Endothelial cell of umbilical vein (primary cell): Measurements from ENCODE around the gene MYLIP. TPM values are rescaled to one million over a fixed set of nuclear protein-coding genes. Genes with fewer than 3 reads are reported as not detected.

ENCODE experiments used
- BruUV-seq: library from RNA; stranded (reverse); fragments of 400-500 nt; replicated peaks from 2 replicates; lab custom pipeline; 2021; lab: Mats Ljungman, UMichigan
- CTCF ChIA-PET: fragments of 300-600, 350-600 bp; sonication (Branson Sonifier 250); formaldehyde crosslinking; loops from one replicate; lab custom pipeline; 2021; ENCODE audit warnings: antibody characterized with exemption, inconsistent platforms; lab: Charles Lee
- POLR2A ChIA-PET: fragments of 300-600, 350-600 bp; sonication (Branson Sonifier 250); formaldehyde crosslinking; loops from one replicate; lab custom pipeline; 2021; ENCODE audit warnings: antibody characterized with exemption, inconsistent platforms; lab: Charles Lee
- DNase-seq: peaks from one replicate; pipeline ENCODE4 v3.0.0-alpha.2; 2011; ENCODE audit warnings: low read depth, low spot score
- FAIRE-seq: peaks from 2 replicates; lab custom pipeline; 2011; peaks lifted over from hg19 to GRCh38; lab: Jason Lieb, UNC
- H2AFZ ChIP-seq: 2 replicates; pipeline ENCODE4 v1.6.0; 2012; ENCODE audit warnings: low read depth, low read length, control low read depth, inconsistent platforms
- H3K27ac ChIP-seq: 2 replicates; pipeline ENCODE4 v1.5.1; 2011; ENCODE audit warnings: low read depth, mild to moderate bottlenecking, control low read depth, low read length, moderate library complexity; ENCODE audit not compliant: insufficient read depth
- H3K27me3 ChIP-seq, 2 experiments: 2 replicates each; pipeline versions ENCODE4 v1.6.0 to v1.6.1; 2011; ENCODE audit warnings: low read length in 2 of 2, mixed read lengths in 1 of 2; ENCODE audit not compliant: control insufficient read depth in 2 of 2, insufficient read depth in 2 of 2
- H3K36me3 ChIP-seq, 2 experiments: 2 replicates in 1 of 2; 3 replicates in 1 of 2; pipeline ENCODE4 v1.5.1; 2011; ENCODE audit warnings: low read length in 2 of 2, mild to moderate bottlenecking in 1 of 2, moderate library complexity in 1 of 2; ENCODE audit not compliant: control insufficient read depth in 2 of 2, insufficient read depth in 2 of 2; ENCODE audit errors: extremely low read depth in 1 of 2
- H3K4me1 ChIP-seq: 3 replicates; pipeline ENCODE4 v1.5.1; 2011; ENCODE audit warnings: mild to moderate bottlenecking, low read length; ENCODE audit not compliant: control insufficient read depth, insufficient read depth; ENCODE audit errors: extremely low read depth
- H3K4me2 ChIP-seq: 2 replicates; pipeline ENCODE4 v1.6.1; 2011; ENCODE audit warnings: low read length, control low read depth, mixed read lengths; ENCODE audit not compliant: insufficient read depth
- H3K4me3 ChIP-seq, 3 experiments: fragments of 200-600 bp in 1 of 3; sonication (generic), shearing (Covaris generic) in 1 of 3; replicated peaks in 1 of 3; 2 replicates each; pipeline ENCODE4 v1.5.1; 2011 to 2016; ENCODE audit warnings: control low read depth in 3 of 3, low read length in 3 of 3, mild to moderate bottlenecking in 2 of 3, inconsistent platforms in 1 of 3, low read depth in 1 of 3, moderate library complexity in 1 of 3; ENCODE audit not compliant: insufficient read depth in 1 of 3
- H3K79me2 ChIP-seq: 2 replicates; pipeline ENCODE4 v1.6.0; 2012; ENCODE audit warnings: low read length, inconsistent platforms; ENCODE audit not compliant: control insufficient read depth, insufficient read depth
- H3K9ac ChIP-seq: replicated peaks from 2 replicates; pipeline ENCODE3; 2011; ENCODE audit warnings: low read length, control low read depth; ENCODE audit not compliant: insufficient read depth; ENCODE audit errors: extremely low read depth
- H3K9me1 ChIP-seq: replicated peaks from 3 replicates; pipeline ENCODE4 v1.6.0; 2011; ENCODE audit warnings: mild to moderate bottlenecking, low read length; ENCODE audit not compliant: control insufficient read depth, insufficient read depth; ENCODE audit errors: extremely low read depth
- H3K9me3 ChIP-seq: replicated peaks from 2 replicates; pipeline ENCODE4 v1.5.1; 2012; ENCODE audit warnings: low read length, inconsistent platforms; ENCODE audit not compliant: control insufficient read depth, insufficient read depth
- H4K20me1 ChIP-seq: replicated peaks from 2 replicates; pipeline ENCODE3; 2011; ENCODE audit warnings: mild to moderate bottlenecking, low read length; ENCODE audit not compliant: control insufficient read depth, insufficient read depth; ENCODE audit errors: extremely low read depth
- EZH2 ChIP-seq: IDR thresholded peaks from 2 replicates; pipeline ENCODE4 v1.6.1; 2012; ENCODE audit warnings: borderline replicate concordance, low read depth, mild to moderate bottlenecking, moderate library complexity, low read length, inconsistent platforms; ENCODE audit not compliant: severe bottlenecking
- GATA2 ChIP-seq: IDR thresholded peaks from 2 replicates; pipeline ENCODE4 v1.7.0; 2011; ENCODE audit warnings: low read depth, mild to moderate bottlenecking, moderate library complexity, mixed read lengths, low read length; ENCODE audit not compliant: insufficient read length, insufficient read depth
- MYC ChIP-seq: IDR thresholded peaks from one replicate; pipeline ENCODE4 v1.6.1; 2011; ENCODE audit warnings: mild to moderate bottlenecking, low read depth, low read length
- POLR2AphosphoS5 ChIP-seq: IDR thresholded peaks from 2 replicates; pipeline ENCODE4 v1.6.1; 2012; ENCODE audit warnings: low read depth, mild to moderate bottlenecking, control low read depth, low read length, moderate library complexity; ENCODE audit not compliant: insufficient read depth
- dilution Hi-C: fragments of 300-500 bp; cut with MboI; formaldehyde crosslinking; loops from one replicate; pipeline ENCODE4 v1.15.0; 2019; ENCODE audit warnings: low sequenced_read_pairs; ENCODE audit not compliant: extremely low pct_ligation_motif_present
- intact Hi-C: fragments of 100-400 bp; cut with micrococcal nuclease; formaldehyde crosslinking; loops from one replicate; pipeline ENCODE4 v1.10.0; 2022
- polyA plus RNA-seq, 4 experiments: library from polyadenylated mRNA; depleted of rRNA in 3 of 4; stranded (reverse) in 3 of 4; unstranded in 1 of 4; fragments of >200 nt; gene quantifications; 2 replicates each; pipeline versions ENCODE4 v1.2.1 to v1.2.3, GENCODE V29; 2011 to 2012; ENCODE audit warnings: missing spikeins in 1 of 4
- total RNA-seq: library from RNA; stranded (reverse); gene quantifications from 2 replicates; pipeline ENCODE4 v1.2.3, GENCODE V29; 2021
- TF ChIP-seq, protein P1 (sequence below), 2 donors: IDR thresholded peaks; 1 replicate in 1 of 2; 2 replicates in 1 of 2; pipeline ENCODE4 v1.5.1; 2011; ENCODE audit warnings: low read length in 2 of 2, mild to moderate bottlenecking in 2 of 2, moderate library complexity in 2 of 2, control low read depth in 1 of 2, inconsistent platforms in 1 of 2, low read depth in 1 of 2; ENCODE audit not compliant: insufficient read depth in 1 of 2; ENCODE audit errors: extremely low read depth in 1 of 2

Gene MYLIP
- total and polyA plus RNA-seq, 2 donors (not counting 3 experiments of a cell fraction or from before 2014, with no cell fraction given) = 16.9 to 19.2 TPM

GRCh38 chr6:16184129-16184528 is 55.2 kb downstream of the MYLIP start:
- H2AFZ ChIP-seq = no peak overlapping the region
- no peaks in the 10 kb centered on the region for H3K79me2 ChIP-seq
- intact Hi-C loops (loop anchor here (1.0 to 10.0 kb wide), 3 partner anchors 93 to 292 kb away; no protein-coding TSS in a partner anchor), dilution Hi-C loops (no loop called here)
- no TSS peak for BruUV-seq
- no peak overlapping the region for H3K9ac ChIP-seq
- H3K36me3 ChIP-seq = no peaks in the 10 kb centered on the region
- no peaks in the 10 kb centered on the region for H3K9me3 ChIP-seq
- no peaks in the 10 kb centered on the region for H3K4me1 ChIP-seq
- no peaks in the 10 kb centered on the region for H3K9me1 ChIP-seq
- CTCF ChIA-PET = interaction anchor here (0.7 to 7.7 kb wide), 39 partner anchors 8 to 555 kb away, joined by 3 to 287 read pairs (median 6); partner anchors contain the start of genes DTNBP1 and MYLIP
- peak; percentile 47 for DNase-seq
- no peak overlapping the region for H3K4me3 ChIP-seq
- H3K27me3 ChIP-seq = peaks cover 12 to 14% of the 10 kb centered on the region in 2 experiments
- no peak overlapping the region for H3K4me2 ChIP-seq
- no peak overlapping the region for H3K27ac ChIP-seq
- POLR2A ChIA-PET = interaction anchor here (0.9 kb wide), 1 partner anchor 54 kb away, joined by 3 read pairs; no protein-coding TSS in a partner anchor
- TF ChIP-seq MYC (no peak), EZH2 (no peak), GATA2 (no peak), POLR2AphosphoS5 (no peak)
- TF ChIP-seq, protein P1, sequence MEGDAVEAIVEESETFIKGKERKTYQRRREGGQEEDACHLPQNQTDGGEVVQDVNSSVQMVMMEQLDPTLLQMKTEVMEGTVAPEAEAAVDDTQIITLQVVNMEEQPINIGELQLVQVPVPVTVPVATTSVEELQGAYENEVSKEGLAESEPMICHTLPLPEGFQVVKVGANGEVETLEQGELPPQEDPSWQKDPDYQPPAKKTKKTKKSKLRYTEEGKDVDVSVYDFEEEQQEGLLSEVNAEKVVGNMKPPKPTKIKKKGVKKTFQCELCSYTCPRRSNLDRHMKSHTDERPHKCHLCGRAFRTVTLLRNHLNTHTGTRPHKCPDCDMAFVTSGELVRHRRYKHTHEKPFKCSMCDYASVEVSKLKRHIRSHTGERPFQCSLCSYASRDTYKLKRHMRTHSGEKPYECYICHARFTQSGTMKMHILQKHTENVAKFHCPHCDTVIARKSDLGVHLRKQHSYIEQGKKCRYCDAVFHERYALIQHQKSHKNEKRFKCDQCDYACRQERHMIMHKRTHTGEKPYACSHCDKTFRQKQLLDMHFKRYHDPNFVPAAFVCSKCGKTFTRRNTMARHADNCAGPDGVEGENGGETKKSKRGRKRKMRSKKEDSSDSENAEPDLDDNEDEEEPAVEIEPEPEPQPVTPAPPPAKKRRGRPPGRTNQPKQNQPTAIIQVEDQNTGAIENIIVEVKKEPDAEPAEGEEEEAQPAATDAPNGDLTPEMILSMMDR (IDR thresholded peaks at IDR 0.05; ENCODE audit: extremely low read depth in 1 of 2, insufficient read depth in 1 of 2, low read depth in 1 of 2, low read length in 2 of 2) = peak; percentile 29 to 42
- H4K20me1 ChIP-seq = no peaks in the 10 kb centered on the region
- no peak for FAIRE-seq
